Ammon's horn (tissue), 1 donor: ENCODE data around the gene IGSF9.

Experiments used
- DNase-seq: peaks from one replicate; pipeline ENCODE4 v3.0.0-alpha.2; 2016; ENCODE audit warnings: low spot score

Gene IGSF9

DNA sequence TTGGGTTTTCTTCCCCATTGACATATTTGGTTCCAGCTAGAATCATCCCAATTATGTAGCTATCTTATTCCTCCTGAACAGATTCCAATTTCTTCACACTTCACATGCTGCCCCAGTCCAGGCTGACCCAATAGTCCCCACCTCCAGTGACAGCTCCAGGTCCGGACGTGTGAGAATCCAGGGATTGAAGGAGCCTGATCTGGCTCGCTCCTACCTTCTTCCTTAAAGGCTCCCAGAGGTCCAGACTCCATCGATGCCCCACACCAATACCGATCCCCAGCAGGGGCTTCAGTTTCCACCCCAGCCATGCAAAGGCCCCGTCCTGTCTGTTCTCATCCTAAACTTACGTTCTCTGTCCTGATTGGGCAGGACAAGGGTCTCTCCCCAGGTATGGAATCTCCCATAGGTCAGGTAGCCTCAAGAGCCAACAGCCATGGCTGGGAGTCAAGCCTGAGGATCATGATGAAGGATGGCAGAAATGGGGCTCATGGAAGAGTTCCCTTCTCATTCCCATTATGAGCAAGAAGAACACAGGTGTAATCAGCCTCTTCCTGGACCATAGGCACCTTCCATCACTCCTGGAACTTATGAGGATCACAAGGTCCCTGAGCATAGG lies 29.0 kb upstream of the IGSF9 start:
- DNase-seq, result no peak

DNA sequence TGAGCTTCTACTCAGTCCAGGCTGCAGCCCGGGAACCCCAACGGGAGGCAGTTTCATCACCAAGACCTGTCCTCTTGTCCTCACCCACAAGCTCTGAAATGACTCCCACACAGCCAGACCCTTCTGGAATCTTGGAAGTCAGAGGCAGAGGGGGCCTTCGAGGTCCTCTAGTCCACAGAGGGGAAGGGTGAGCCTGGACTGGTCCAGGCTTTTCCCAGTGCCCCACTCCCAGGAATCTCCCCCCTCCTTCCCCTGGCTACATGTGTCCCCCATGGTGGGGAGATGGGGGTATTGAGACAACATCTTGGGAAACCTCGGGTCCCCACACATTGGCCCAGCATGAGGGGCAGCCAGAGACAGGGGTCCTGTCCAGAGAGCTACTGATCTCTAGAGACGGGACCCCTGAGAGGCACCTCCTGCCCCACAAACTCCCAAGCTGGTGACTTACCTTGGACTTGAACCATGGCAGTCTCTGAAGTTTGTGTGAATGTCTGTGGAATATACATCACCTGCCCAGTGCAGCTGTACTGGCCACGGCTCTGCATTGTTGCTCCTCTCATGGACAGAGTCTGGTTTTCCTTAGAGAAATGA lies 28.0 kb upstream of the IGSF9 start:
- no peak for DNase-seq

DNA sequence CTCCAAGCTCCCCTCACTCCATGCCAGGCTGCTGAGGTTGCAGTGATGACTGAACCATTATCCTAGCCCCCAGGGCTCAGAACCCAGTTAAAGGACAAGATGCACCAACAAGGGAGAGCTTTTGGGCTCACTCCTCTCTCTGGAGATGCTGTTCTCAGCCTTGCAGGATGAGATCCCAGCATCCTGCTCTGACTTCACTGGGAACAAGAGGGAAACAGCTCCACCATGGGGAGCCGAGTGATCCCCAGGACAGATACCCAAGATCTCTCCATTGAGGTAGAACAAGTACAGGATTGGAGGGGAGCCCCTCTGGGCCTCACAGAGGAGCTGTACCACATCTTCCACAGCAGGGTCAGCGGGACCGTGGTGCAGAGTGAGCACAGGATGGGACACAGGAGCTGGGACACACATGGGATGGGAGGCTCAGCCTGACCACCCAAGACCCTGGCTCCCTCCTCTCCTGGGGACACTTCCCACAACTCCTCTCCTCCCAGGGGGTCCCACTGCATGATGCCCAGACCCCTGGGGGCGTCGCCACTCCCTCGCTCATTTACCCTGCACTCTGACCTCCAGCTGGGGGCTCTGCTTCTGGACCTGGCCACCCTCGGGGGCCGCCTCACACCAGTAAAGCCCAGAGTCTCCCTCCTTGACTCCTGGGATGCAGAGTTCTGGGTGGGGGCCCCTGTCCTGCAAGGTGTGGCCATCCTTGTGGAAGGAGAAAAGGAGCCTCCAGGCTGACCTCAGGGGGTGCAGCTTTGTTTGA lies 27.2 kb upstream of the IGSF9 start:
- DNase-seq, result no peak

DNA sequence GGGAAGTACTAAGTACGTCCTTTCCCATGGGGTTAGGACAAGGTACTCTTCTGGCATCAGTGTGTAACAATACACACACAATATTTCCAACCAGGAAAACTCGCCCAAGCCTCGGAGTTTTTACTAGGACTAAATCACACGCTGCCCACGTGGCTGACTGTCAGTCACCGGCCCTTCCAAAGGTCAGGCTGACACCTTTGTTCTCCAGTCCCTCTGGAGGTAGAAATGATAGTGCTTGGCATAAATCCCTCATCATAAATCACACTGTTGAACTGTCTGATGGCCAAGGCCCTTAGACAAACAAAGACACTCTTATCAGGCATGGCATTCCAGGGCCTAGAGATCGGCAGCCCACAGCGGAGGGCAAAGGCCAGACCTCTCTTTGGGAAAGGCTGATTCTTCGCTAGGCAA lies 25.5 kb upstream of the IGSF9 start:
- no peak for DNase-seq

DNA sequence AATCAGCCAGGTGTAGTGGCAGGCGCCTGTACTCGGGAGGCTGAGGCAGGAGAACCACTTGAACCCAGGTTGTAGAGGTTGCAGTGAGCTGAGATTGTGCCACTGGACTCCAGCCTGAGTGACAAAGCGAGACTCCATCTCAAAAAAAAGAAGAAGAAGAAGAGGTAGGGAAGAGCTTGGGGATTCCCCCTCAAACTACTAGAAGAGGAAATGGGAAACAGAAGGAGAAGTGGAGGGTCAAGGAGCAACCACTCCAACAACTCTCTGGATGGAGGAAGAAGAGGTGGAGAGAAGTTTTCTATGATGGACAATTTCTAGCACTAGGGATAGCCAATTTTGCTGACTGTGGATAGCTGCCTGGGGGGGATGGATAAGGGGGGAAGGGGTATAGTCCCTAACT lies 23.5 kb upstream of the IGSF9 start:
- no peak for DNase-seq

DNA sequence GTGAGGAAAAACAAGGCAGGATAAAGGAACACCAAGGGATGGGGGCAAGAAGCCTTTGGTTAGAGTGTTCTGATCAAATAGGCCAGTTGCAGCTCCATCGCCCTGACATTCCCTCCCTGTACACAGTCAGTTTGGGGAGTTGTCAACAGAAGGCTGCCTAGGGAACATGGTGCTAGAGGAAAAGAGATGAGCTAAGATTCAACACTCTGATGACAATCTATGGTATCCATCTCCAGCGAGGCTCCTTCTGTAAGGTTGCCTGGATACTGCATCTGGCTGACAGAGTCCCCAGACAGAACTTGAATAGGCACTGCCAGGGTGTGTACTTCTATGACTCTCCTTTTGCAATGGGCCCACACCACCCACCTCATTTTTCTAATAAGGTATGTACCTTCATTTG lies 19.9 kb upstream of the IGSF9 start:
- no peak for DNase-seq

DNA sequence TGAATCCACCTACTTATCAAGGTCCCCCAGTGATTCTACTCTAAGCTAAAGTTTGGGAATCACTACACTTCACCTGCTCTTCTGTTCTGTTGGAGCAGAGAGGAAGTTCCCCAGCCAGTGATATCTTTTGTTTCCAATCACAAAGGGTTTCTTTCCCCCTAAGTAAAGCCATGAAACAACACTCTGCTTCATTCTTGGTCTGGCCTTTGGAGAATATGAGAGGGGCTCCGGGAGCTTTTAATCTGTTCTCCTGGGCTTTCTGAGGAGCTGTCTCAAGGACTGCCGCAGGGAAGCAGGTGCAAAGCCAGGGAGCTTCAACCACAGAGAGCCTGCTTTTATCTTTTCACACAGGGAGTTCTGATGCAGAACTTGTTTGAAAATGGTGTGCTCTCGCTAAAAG lies 18.7 kb upstream of the IGSF9 start:
- DNase-seq, result no peak

DNA sequence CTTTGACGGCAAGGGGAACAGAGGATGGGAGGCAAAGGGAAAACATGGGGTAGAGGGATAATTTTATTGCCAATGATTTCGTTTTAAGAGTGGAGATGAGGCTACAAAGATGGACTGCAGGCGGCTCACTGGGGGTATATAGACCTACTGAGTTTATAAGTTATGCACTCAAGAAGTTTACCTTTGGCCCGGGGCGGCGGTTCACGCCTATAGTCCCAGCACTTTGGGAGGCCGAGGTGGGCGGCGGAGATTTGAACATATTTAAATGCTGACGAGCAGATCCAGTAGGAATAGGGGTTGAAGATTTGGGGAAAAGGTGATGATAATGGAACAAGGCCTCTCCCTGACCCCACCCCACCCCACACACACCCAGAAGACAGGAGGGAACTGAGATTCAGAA lies 16.8 kb upstream of the IGSF9 start:
- DNase-seq, result no peak

DNA sequence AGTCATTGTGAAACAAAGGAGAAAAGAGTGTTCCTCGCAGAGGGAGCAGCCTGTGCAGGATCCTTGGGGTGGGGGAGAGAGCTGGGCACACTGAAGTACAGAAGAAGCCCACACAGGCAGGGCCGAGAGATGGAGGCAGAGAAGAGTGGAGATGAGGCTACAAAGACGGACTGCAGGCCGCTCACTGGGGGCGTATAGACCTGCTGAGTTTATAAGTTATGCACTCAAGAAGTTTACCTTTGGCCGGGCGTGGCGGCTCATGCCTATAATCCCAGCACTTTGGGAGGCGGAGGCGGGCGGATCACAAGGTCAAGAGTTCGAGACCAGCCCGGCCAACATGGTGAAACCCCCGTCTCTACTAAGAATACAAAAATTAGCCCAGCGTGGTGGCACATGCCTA lies 16.2 kb upstream of the IGSF9 start:
- no peak for DNase-seq

DNA sequence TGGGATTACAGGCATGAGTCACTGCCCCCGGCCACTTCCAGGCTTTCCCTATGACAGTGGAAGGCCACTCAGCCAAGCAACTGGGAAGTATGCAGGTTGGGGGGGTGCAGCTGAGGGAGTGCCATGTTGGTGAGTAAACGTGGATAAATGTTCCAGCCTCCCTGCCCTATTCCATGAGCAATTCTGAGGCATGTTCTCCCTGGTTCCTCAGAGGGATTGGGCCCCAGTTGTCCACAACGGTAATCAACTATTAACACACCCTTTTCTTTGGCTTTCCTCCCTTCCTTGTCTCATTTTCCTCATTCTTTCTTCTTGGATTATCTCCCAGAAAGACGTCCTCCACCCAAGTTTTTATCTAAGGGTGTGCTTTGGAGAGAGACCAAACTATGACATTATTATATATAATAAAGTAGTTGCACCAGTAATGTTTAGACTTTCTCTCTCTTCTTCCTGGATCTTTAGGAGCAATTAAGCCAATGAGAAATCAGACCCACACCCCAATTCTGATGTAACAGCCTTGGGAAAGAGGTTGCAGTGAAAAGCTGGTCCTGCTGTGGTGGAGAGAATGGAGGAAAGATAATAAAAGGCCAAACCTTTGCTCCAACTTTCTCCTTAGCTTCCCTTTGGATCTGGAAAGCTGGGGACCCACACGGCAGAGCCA lies 15.4 kb upstream of the IGSF9 start:
- no peak for DNase-seq

DNA sequence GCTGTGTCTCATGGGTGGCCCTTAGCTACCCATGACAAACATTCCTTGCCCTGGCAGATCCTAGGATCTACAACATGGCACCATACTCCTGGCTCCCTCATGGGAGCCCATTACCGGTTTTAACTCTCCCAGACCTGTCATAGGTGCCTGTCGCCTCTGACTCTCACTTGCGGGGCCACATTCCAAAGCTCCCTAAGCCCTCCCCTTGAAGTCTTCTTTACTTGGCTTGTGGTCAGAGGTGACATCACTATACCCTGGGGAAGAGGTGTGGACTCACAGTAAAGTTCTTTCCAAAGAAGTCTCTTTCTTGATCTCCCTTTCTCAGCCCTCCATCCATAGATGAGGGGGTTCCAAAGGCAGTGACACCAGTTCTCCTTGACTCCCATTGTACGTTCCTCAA lies 14.0 kb upstream of the IGSF9 start:
- DNase-seq, result no peak

DNA sequence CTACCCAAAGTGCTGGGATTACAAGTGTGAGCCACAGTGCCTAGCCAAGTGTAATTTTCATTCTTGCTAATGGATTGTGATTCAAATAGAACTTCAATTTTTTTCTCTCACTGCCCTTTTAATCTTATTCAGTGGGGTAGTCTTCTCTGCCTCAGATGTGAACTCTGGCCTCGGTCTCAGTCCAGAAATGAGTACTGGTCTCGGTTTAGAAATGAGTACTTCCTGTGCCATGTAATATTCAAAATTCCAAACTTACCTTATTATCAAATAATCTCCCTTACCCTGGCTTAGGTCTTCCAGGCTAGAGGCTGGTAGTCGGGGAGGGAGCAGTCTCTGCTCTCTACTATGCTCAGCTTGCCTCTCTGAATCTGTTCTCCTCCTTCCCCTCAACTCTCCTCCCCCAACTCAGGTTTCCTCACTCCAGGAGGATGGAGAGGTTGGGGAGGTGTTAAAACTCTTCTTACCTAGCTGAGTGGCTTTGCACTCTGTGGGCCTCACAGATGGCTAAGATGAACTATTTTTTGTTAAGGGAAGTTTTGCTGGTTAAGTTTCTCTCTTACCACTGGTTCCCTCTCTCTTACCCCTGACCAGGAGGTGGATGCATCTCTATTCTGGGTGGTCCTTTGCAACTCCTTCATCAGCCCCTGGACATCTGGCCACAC lies 13.4 kb upstream of the IGSF9 start:
- no peak for DNase-seq

DNA sequence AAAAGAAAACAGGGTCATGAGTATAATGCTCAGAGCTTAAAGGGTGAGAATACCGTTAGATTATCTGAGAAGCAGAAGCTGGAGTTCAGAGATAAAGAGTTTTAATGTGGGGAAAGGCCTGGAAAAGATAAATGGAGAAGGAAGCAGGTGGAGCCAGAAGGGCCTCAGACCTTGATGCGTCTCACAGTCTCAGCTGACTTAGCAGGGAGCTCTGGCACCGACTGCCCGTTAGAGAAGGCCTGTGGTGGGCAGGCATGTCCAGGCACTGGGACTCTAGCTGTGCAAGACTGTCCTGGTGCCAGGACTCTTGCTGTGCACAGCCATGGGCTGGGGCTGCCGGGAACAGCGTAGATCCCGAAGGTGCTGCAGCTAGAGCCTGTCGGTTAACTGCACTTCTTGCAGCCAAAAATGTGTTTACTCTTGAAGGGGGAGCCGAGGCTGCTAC lies 12.4 kb upstream of the IGSF9 start:
- DNase-seq, result no peak

DNA sequence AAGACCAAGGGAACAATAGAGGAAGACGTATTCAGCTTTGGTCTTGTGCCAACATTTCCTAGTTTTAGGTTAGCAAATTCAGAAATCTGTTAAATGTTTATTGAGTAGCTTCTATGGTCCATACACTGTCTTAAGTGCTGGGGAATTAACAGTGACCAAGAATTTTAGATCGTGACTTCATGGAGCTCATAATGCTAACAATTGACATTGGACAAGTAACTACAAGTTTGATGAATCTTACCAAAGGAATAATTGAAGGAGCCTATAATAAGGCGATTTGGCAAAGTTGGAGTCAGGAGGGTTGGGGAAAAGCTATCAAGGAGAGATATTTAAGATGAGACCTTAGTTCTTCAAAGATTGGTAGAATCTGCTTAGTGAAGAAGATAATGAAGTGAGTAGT lies 10.0 kb upstream of the IGSF9 start:
- DNase-seq, result no peak

DNA sequence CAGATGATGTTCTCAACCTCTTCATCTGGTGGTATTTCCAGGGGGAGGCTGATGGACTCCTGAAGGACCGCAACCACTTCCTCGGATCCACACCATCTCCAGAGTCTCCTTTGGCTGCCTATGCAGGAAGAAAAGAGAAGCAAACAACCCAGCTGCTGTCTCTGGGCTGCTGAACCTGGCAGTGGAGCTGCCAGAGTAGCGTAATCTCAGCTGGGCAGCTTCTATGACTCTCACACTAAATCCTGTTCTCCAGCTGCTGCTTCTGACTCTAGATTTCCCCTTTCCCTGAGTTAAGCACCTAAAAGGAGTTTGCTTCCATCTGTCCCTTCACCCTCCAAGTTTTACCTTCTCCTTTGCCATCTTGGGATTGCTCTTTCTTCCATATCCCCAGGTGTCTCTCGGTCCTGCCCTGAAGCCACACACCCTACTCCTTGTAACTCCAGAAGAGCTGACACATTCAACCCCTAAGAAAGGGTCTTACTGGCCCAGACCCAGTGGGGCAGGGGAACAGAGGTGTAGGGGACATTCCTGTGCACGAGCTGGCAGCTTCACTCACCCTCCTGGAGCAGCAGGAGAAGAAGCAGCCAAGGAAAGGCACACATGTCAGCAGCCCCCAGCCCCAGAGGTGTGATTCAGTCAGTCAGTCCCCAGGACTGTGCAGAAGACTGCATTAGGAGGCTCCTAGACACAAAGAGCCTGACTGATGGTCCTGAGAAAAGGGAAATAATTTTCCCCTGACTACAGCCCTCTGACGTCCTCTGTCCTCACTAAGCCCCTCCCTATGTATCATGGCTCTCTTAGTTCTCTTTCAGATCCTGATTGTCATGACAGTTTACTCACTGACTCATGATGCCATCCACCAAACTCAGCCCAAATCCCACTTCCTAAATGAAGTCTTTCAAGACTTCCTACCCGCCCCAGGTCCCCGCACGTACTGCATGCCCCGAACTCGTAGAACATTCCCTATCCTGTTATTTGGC lies 8.4 kb upstream of the IGSF9 start, which contains the start of gene SLAMF9:
Gene SLAMF9 (minus strand): TSS at position 702 of the 980 bp plus-strand sequence. CDS start 100 bp downstream, at position 602.
- no peak for DNase-seq

DNA sequence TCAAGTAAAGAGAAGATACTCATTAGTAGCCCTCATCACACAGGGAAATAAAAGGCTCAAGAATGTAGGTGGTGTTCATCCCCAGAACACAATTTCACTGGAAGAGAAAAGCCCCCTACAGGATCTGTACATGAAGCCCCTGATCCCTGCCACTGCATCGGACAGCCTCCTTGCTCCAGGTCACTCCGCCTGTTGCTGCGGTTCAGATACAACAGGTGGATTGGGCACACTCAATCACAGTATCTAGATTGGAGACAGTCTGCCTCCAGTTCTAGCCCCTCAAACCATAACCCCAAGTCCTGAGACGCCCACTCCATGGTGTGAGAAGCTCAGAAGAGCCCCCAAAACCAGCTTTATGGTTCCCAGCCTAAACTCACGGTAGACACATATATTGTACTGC lies 7.5 kb upstream of the IGSF9 start:
- no peak for DNase-seq

DNA sequence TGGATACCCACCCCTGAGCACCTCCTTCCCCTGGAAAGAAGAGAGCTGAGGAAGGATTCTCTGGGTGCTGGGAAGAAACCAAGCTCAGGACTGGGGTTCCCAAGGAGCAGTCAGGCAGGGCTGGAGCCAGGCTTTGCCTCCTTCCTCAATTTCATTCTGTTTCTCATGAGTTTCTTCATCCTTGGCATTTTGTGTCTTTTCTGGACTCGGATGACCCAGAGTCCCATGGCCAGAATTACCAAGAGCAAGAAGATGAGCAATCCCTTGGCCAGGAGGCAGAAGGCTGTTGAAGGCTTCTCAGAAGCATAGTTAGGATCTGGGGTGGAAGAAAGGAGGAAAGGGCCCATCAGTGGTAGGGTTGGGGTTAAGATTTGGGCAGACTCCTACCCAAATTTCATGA lies 6.1 kb upstream of the IGSF9 start:
- DNase-seq, result no peak

DNA sequence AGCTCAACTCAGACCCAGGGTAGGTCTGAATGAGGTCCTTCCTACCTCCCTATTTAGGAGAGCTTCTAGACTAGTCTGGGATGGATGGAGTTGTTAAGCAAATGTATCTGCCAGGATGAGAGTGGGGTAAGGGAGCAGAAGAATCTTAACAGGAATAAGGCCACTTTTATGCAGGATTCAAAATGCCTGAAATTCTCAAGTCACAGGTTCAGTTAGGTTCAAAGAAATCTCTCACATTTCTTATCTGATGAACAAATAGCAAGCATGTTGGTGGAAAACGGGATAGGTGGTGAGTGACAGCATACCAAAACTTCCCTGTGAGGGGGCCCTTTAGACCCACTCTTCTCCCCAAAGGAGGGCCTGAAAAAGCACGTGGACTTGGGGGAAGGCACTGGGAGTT lies 5.6 kb upstream of the IGSF9 start:
- no peak for DNase-seq

DNA sequence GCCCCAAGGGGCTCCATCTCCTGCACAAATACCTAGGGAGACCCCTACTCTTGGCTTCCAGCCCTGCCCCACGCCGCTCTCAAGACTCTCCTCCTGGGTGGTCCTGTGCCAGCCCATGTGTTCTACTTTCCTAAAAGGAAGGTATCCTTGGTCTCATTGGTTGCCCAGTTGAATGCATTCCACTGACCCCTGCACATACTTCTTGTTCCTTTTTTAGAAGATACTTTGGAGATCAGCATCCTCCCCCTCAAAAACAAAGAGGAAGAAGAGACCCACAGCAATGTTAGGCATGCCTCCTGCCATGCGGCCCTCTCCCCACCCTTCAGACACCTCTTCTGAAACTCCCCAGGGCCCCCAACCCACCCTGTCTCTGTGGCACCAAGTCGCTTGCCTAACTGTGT lies 4.6 kb upstream of the IGSF9 start:
- no peak for DNase-seq

DNA sequence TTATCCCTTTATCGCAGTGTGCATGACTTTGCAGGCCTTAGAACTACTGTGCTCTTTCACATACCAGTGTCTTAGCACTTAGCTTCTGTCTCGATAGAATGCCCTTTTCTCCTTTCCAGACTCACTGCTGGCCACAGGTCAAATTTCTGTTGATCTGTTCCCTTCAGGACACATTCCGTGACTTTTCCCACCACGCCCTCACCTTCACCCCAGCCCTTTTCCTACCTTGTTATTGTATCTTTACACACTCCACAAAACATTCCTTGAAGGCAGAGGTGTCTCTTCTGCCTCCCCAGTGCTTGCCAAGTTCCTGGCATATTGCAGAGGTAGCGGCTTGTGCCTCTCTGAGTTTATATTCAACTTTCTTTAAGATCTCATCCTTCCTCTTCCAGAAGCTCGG lies 3.7 kb upstream of the IGSF9 start:
- DNase-seq, result no peak

DNA sequence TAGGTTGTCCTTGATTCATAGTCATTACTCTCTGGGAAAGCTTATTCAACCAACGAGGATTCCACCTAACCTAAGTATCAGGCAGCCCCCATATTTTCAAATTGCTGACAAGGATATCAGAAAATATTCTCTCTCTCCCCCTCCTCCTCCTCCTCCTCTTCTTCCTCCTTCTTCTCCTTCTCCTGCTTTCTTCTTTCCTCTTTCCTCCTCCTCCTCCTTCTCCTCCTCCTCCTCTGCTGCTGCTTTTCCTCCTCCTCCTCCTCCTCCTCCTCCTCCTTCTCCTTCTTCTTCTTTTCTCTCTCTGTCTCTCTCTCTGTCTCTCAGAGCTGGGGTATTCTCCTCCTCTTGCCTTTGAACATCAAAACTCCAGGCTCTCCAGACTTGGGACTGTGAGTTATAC lies 2.5 kb upstream of the IGSF9 start:
- DNase-seq, result no peak
